ENCODE measurements around the gene DUS1L. TPM values are rescaled to one million over a fixed set of nuclear protein-coding genes. Genes with fewer than 3 reads are reported as not detected.
A peak's percentile ranks its signal among the peaks of the same experiment; 100 is the strongest.

Gene DUS1L
- total RNA-seq, 1 donor from 2014 or later = 126 TPM

GRCh38 chr17:82021107-82021899, 44.3 kb downstream of the DUS1L start:
- peak; percentile 22 for DNase-seq (ENCODE audit: low read depth)
- TF ChIP-seq CTCF (conservative IDR thresholded peaks at IDR 0.05; ENCODE audit: low read depth, low read length) = peak; percentile 84
- H3K4me3 ChIP-seq (ENCODE audit: low read depth, low read length) = peak overlapping the region; percentile 91

- H3K4me3 ChIP-seq (ENCODE audit: low read depth, low read length) = no peak overlapping the region
- DNase-seq (ENCODE audit: low read depth) = no peak
- no peak for TF ChIP-seq CTCF (conservative IDR thresholded peaks at IDR 0.05; ENCODE audit: low read depth, low read length)
Measured at GRCh38 chr17:82020572-82021106, 45.0 kb downstream of the DUS1L start.

GRCh38 chr17:82019690-82020571, 45.7 kb downstream of the DUS1L start:
- TF ChIP-seq CTCF (conservative IDR thresholded peaks at IDR 0.05; ENCODE audit: low read depth, low read length) = peak; percentile 72
- H3K4me3 ChIP-seq (ENCODE audit: low read depth, low read length) = no peak overlapping the region
- no peak for DNase-seq (ENCODE audit: low read depth)

GRCh38 chr17:82018989-82019689, 46.5 kb downstream of the DUS1L start:
- no peak for TF ChIP-seq CTCF (conservative IDR thresholded peaks at IDR 0.05; ENCODE audit: low read depth, low read length)
- DNase-seq (ENCODE audit: low read depth) = no peak
- H3K4me3 ChIP-seq (ENCODE audit: low read depth, low read length) = no peak overlapping the region

GRCh38 chr17:82018152-82018988, 47.2 kb downstream of the DUS1L start:
- no peak overlapping the region for H3K4me3 ChIP-seq (ENCODE audit: low read depth, low read length)
- no peak for DNase-seq (ENCODE audit: low read depth)
- TF ChIP-seq CTCF (conservative IDR thresholded peaks at IDR 0.05; ENCODE audit: low read depth, low read length) = no peak
